CD4-positive, alpha-beta memory T cell (primary cell): ENCODE measurements around the gene PTPRD. TPM values are rescaled to one million over a fixed set of nuclear protein-coding genes. Genes with fewer than 3 reads are reported as not detected.

Experiments used
- CTCF ChIA-PET: fragments of 350-600 bp; sonication (Branson Sonifier 250); formaldehyde crosslinking; loops from one replicate; lab custom pipeline; 2021; ENCODE audit warnings: inconsistent platforms; ENCODE audit not compliant: partially characterized antibody; lab: Charles Lee
- POLR2A ChIA-PET: fragments of 350-600 bp; sonication (Branson Sonifier 250); formaldehyde crosslinking; loops from one replicate; lab custom pipeline; 2021; ENCODE audit not compliant: partially characterized antibody; lab: Charles Lee
- DNase-seq, 5 donors: peaks; one replicate each; pipeline versions ENCODE4 v3.0.0 to v3.0.0-alpha.2; 2020 to 2022; ENCODE audit warnings: mixed read lengths in 1 of 5
- H3K27ac ChIP-seq: one replicate; pipeline ENCODE4 v1.7.0; 2013; ENCODE audit warnings: low read depth, low read length
- H3K27me3 ChIP-seq: 2 replicates; pipeline ENCODE4 v1.7.0; 2013; ENCODE audit warnings: mild to moderate bottlenecking, low read length, moderate library complexity; ENCODE audit not compliant: insufficient read depth
- H3K36me3 ChIP-seq: 2 replicates; pipeline ENCODE4 v1.7.0; 2013; ENCODE audit warnings: mild to moderate bottlenecking, low read length, moderate library complexity; ENCODE audit not compliant: insufficient read depth
- H3K4me1 ChIP-seq: 2 replicates; pipeline ENCODE4 v1.7.0; 2013; ENCODE audit warnings: mild to moderate bottlenecking, low read length, moderate library complexity; ENCODE audit not compliant: insufficient read depth
- H3K4me3 ChIP-seq, 2 donors: one replicate each; pipeline ENCODE4 v1.7.0; 2013; ENCODE audit warnings: low read length in 2 of 2, mild to moderate bottlenecking in 1 of 2
- H3K9me3 ChIP-seq, 2 donors: one replicate each; pipeline ENCODE4 v1.7.0; 2013; ENCODE audit warnings: low read length in 2 of 2, control low read depth in 1 of 2; ENCODE audit not compliant: control insufficient read depth in 1 of 2
- H3K27ac Mint-ChIP-seq, 7 donors: one replicate each; pipeline ENCODE4 v1.8.0; 2020 to 2021; ENCODE audit warnings: mixed read lengths in 7 of 7, mild to moderate bottlenecking in 6 of 7, inconsistent platforms in 3 of 7, moderate library complexity in 3 of 7
- H3K27me3 Mint-ChIP-seq, 2 donors: one replicate each; pipeline ENCODE4 v1.8.0; 2020 to 2021; ENCODE audit warnings: mixed read lengths in 2 of 2
- H3K36me3 Mint-ChIP-seq, 2 donors: one replicate each; pipeline ENCODE4 v1.8.0; 2020 to 2021; ENCODE audit warnings: mixed read lengths in 2 of 2, inconsistent platforms in 1 of 2, mild to moderate bottlenecking in 1 of 2
- H3K4me1 Mint-ChIP-seq, 4 donors: one replicate each; pipeline ENCODE4 v1.8.0; 2020 to 2021; ENCODE audit warnings: mixed read lengths in 4 of 4, mild to moderate bottlenecking in 1 of 4
- H3K4me3 Mint-ChIP-seq, 8 donors: one replicate each; pipeline ENCODE4 v1.8.0; 2020 to 2021; ENCODE audit warnings: mixed read lengths in 8 of 8, mild to moderate bottlenecking in 7 of 8, moderate library complexity in 6 of 8, inconsistent platforms in 3 of 8
- H3K9me3 Mint-ChIP-seq, 8 donors: one replicate each; pipeline ENCODE4 v1.8.0; 2020 to 2021; ENCODE audit warnings: mixed read lengths in 8 of 8, mild to moderate bottlenecking in 5 of 8, inconsistent platforms in 3 of 8, moderate library complexity in 1 of 8
- intact Hi-C: fragments of 100-400 bp; cut with micrococcal nuclease; formaldehyde crosslinking; loops from one replicate; pipeline ENCODE4 v1.15.1; 2023
- polyA plus RNA-seq, 2 donors: library from polyadenylated mRNA; unstranded; fragments of 300-500 nt; fragmentation: Illumina TruSeq; gene quantifications; one replicate each; pipeline ENCODE4 v1.2.3, GENCODE V29; 2021
- total RNA-seq, 2 experiments: library from RNA; stranded (reverse); gene quantifications; one replicate each; pipeline ENCODE4 v1.2.3, GENCODE V29; 2021

Gene PTPRD
- total and polyA plus RNA-seq, 4 experiments from 2014 or later, result not detected

DNA sequence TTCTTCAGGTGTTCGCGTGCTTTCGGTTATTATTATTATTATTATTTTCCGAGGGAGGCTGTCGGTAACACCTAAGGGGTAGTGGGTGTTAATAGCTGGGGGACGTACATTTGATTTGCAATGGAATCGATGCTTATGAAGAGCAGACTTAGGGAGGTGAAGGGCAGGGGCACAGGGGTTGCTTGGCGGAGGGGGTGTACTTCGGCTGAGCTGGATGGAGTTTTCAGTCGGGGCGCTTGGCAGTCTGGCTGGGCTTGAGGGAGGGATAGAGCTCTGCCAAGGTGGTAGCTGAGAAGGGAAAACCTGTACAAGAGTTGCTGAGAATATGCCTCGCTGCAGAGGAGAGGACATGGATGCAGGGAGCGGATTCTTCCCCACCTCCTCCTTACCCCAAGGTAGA lies 617 bp upstream of the PTPRD start:
- intact Hi-C loops, result no loop called here
- H3K9me3 Mint-ChIP-seq, result peaks cover 0 to 29% (median 16%) of the 10 kb centered on the region in 8 donors

DNA sequence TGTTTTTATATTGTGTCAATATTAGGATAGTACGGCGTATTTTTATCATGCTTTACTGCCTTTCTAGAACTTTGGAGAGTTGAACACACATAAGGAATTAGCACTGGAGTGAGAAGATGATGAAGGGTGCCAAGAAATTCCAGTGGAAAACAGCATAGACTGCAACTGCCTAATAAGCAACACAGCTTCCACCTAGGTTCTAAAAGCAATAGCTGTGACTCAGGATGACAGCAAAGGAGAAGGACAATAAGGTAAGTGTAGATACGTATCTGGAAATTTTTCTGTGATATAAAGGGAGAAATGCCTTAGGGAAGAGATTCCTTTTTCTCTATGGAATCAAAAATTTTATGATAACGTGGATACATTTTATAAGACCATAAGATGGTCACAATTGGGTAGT lies 7.4 kb downstream of the PTPRD start:
- DNase-seq, result no peak
- no peaks in the 10 kb centered on the region for H3K4me1 Mint-ChIP-seq
- CTCF ChIA-PET, result no interaction called here

More for the DNA sequence above, 617 bp upstream of the PTPRD start:
- H3K4me1 ChIP-seq, result no peaks in the 10 kb centered on the region
- no peaks in the 10 kb centered on the region for H3K36me3 ChIP-seq
- H3K27ac ChIP-seq, result no peak overlapping the region
- no peak overlapping the region for H3K4me3 ChIP-seq
- peak overlapping the region in 3 of 8 donors; percentile 4 to 33 (median 22) for H3K4me3 Mint-ChIP-seq
- ChIA-PET POLR2A (no interaction called here), CTCF (no interaction called here)
- H3K27ac Mint-ChIP-seq, result no peak overlapping the region
- no peaks in the 10 kb centered on the region for H3K27me3 ChIP-seq
- peaks cover 17 to 19% of the 10 kb centered on the region in 2 donors for H3K27me3 Mint-ChIP-seq
- no peak for DNase-seq
- H3K9me3 ChIP-seq, result no peaks in the 10 kb centered on the region
- H3K36me3 Mint-ChIP-seq, result no peaks in the 10 kb centered on the region
- H3K4me1 Mint-ChIP-seq, result peaks cover 0 to 13% (median 2%) of the 10 kb centered on the region in 4 donors

DNA sequence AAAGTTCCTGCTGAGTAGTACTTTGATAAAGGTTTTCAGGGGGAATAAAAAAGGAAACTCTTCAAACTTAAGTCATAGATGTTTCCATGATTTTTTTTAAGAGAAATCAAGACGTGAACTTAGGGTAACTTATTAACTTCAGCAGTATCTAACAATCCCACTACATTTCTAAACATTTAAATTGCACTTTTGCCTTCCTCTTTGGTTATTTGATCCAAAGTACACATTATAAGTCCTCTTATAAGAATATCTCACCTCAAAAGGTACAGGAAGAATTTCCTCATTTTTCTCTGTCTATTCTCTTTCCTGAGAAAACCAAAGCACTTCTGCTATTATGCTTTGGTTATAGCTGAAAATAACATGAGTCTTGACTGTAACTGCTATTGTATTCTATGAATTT lies 7.9 kb downstream of the PTPRD start:
- CTCF ChIA-PET, result no interaction called here
- POLR2A ChIA-PET, result no interaction called here
- Histone ChIP-seq H3K4me1 (no peaks in the 10 kb centered on the region), H3K27ac (no peak overlapping the region), H3K4me3 (no peak overlapping the region), H3K36me3 (no peaks in the 10 kb centered on the region), H3K9me3 (no peaks in the 10 kb centered on the region), H3K27me3 (no peaks in the 10 kb centered on the region)
- Mint-ChIP-seq H3K36me3 (no peaks in the 10 kb centered on the region), H3K27me3 (no peaks in the 10 kb centered on the region), H3K4me1 (no peaks in the 10 kb centered on the region), H3K9me3 (peaks cover 0 to 13% (median 6%) of the 10 kb centered on the region in 8 donors), H3K27ac (no peak overlapping the region), H3K4me3 (no peak overlapping the region)
- intact Hi-C loops, result no loop called here
- DNase-seq, result no peak

More for the DNA sequence above, 7.4 kb downstream of the PTPRD start:
- no peaks in the 10 kb centered on the region for H3K4me1 ChIP-seq
- no peaks in the 10 kb centered on the region for H3K36me3 ChIP-seq
- Mint-ChIP-seq H3K36me3 (no peaks in the 10 kb centered on the region), H3K27ac (no peak overlapping the region), H3K9me3 (peaks cover 0 to 11% (median 4%) of the 10 kb centered on the region in 8 donors), H3K27me3 (no peaks in the 10 kb centered on the region), H3K4me3 (no peak overlapping the region)
- H3K9me3 ChIP-seq, result no peaks in the 10 kb centered on the region
- H3K4me3 ChIP-seq, result no peak overlapping the region
- POLR2A ChIA-PET, result no interaction called here
- no peaks in the 10 kb centered on the region for H3K27me3 ChIP-seq
- intact Hi-C loops, result no loop called here
- H3K27ac ChIP-seq, result no peak overlapping the region

DNA sequence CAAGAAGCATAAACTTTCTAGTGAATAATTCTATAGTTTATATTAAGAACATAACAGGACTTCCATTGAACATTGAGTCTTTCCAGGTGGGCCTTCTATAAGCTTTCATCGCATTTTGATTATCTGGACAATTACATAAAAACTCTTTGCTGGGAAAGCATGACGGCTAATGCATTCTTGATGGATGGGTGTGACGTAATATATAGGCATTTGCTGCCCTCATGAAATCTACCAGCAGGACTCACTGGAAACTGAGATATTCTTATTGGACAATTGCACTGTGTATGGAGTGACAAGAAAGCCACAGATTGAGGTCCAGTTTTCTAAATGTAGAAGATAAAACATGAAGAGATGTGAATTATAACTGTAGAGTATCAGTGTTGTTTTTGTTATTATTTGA lies 15.0 kb downstream of the PTPRD start:
- Histone ChIP-seq H3K36me3 (no peaks in the 10 kb centered on the region), H3K4me3 (no peak overlapping the region), H3K27ac (no peak overlapping the region), H3K4me1 (no peaks in the 10 kb centered on the region), H3K9me3 (no peaks in the 10 kb centered on the region), H3K27me3 (no peaks in the 10 kb centered on the region)
- H3K36me3 Mint-ChIP-seq, result no peaks in the 10 kb centered on the region
- DNase-seq, result no peak
- ChIA-PET POLR2A (interaction anchor here (0.7 kb wide), 1 partner anchor 232 kb away, joined by 3 read pairs; no protein-coding TSS in a partner anchor), CTCF (no interaction called here)
- no peak overlapping the region for H3K4me3 Mint-ChIP-seq
- H3K4me1 Mint-ChIP-seq, result no peaks in the 10 kb centered on the region
- intact Hi-C loops, result no loop called here
- peaks cover 0 to 16% (median 5%) of the 10 kb centered on the region in 8 donors for H3K9me3 Mint-ChIP-seq
- no peak overlapping the region for H3K27ac Mint-ChIP-seq
- H3K27me3 Mint-ChIP-seq, result no peaks in the 10 kb centered on the region

DNA sequence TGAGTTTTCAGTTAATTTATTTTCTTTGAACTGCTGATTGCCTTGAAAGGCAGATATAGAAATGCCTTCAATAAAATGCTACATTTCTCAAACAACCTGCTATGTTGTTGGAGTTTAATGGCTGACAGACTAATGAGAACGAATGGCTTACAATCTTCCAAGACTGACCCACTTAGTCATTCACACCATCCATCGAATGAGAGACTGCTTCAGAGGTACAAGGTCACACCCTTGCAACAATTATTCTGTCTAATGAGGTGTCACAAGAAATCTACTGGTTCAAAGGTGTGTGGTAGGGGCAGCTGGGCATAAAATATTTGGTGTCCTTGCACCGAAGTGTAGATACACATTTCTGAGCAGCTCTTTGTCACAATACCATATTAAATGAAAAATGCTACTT lies 18.3 kb downstream of the PTPRD start:
- H3K27me3 ChIP-seq, result no peaks in the 10 kb centered on the region
- H3K4me1 ChIP-seq, result no peaks in the 10 kb centered on the region
- Mint-ChIP-seq H3K27me3 (no peaks in the 10 kb centered on the region), H3K4me1 (no peaks in the 10 kb centered on the region), H3K27ac (no peak overlapping the region), H3K9me3 (peaks cover 2 to 21% (median 4%) of the 10 kb centered on the region in 8 donors), H3K36me3 (no peaks in the 10 kb centered on the region), H3K4me3 (no peak overlapping the region)
- intact Hi-C loops, result no loop called here
- H3K9me3 ChIP-seq, result peaks cover 0 to 5% of the 10 kb centered on the region in 2 donors
- ChIA-PET CTCF (interaction anchor here (1.0 kb wide), 1 partner anchor 9 kb away, joined by 3 read pairs; no protein-coding TSS in a partner anchor), POLR2A (no interaction called here)
- no peak overlapping the region for H3K4me3 ChIP-seq
- no peak overlapping the region for H3K27ac ChIP-seq
- no peak for DNase-seq
- H3K36me3 ChIP-seq, result no peaks in the 10 kb centered on the region

DNA sequence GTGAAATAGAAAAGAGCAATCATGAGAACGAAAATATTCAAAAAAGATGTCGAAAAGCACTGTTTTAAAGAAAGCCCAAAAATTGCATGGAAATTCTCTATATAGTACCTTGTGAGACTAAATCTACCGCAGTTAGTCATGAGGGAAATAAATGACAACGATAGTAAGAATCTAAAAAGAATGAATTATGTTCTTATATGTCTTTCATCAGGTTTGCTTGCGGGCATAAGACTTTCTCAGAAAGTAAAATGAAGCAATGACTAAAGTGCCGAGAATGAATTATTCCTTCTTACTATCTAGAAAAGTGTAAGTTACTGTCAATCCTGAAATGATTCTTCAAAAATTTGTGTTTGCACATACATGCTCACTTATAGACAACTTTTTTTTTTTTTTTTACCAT lies 26.4 kb downstream of the PTPRD start:
- intact Hi-C loops, result no loop called here
- no peak for DNase-seq
- Histone ChIP-seq H3K4me1 (no peaks in the 10 kb centered on the region), H3K4me3 (no peak overlapping the region), H3K27me3 (no peaks in the 10 kb centered on the region), H3K36me3 (no peaks in the 10 kb centered on the region), H3K27ac (no peak overlapping the region), H3K9me3 (peaks cover 0 to under 1% of the 10 kb centered on the region in 2 donors)
- H3K36me3 Mint-ChIP-seq, result no peaks in the 10 kb centered on the region
- no peaks in the 10 kb centered on the region for H3K27me3 Mint-ChIP-seq
- ChIA-PET POLR2A (no interaction called here), CTCF (no interaction called here)
- H3K9me3 Mint-ChIP-seq, result peaks cover 0 to 29% (median 14%) of the 10 kb centered on the region in 8 donors
- H3K4me3 Mint-ChIP-seq, result no peak overlapping the region
- no peaks in the 10 kb centered on the region for H3K4me1 Mint-ChIP-seq
- no peak overlapping the region for H3K27ac Mint-ChIP-seq

DNA sequence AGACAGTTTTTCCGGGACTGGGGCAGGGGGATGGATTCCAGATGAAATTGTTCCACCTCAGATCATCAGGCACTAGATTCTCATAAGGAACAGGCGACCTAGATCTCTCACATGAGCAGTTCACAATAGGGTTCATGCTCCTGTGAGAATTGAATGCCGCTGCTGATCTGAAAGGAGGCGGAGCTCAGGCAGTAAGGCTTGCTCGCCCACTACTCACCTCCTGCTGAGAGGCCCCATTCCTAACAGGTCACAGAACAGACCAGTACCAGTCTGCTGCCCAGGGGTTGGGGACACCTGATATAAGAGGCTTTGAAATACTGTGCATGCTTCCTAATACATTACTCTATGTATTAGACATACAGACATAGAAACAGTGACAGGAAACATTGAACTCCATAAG lies 41.1 kb downstream of the PTPRD start:
- Histone ChIP-seq H3K4me3 (no peak overlapping the region), H3K36me3 (no peaks in the 10 kb centered on the region), H3K27ac (no peak overlapping the region), H3K27me3 (no peaks in the 10 kb centered on the region), H3K4me1 (no peaks in the 10 kb centered on the region), H3K9me3 (no peaks in the 10 kb centered on the region)
- ChIA-PET CTCF (no interaction called here), POLR2A (no interaction called here)
- Mint-ChIP-seq H3K27me3 (no peaks in the 10 kb centered on the region), H3K4me3 (no peak overlapping the region), H3K27ac (no peak overlapping the region), H3K4me1 (no peaks in the 10 kb centered on the region), H3K9me3 (peaks cover 2 to 27% (median 8%) of the 10 kb centered on the region in 8 donors), H3K36me3 (peaks cover 0 to 2% of the 10 kb centered on the region in 2 donors)
- no peak for DNase-seq
- intact Hi-C loops, result no loop called here
